Lower leg skin (tissue), 3 donors: Measurements from ENCODE around the gene MPEG1.

Experiments
- CTCF ChIP-seq, 3 donors: fragments of 450-650 bp; IDR thresholded peaks; one replicate each; pipeline ENCODE4 v1.5.1; 2016; ENCODE audit warnings: antibody characterized with exemption in 3 of 3, mild to moderate bottlenecking in 3 of 3, moderate library complexity in 2 of 3
- POLR2A ChIP-seq, 2 donors: fragments of 450-650 bp; IDR thresholded peaks; one replicate each; pipeline ENCODE4 v1.6.1; 2016 to 2017; ENCODE audit warnings: antibody characterized with exemption in 2 of 2, mild to moderate bottlenecking in 1 of 2, moderate library complexity in 1 of 2

GRCh38 chr11:59212222-59212621, 505 bp downstream of the MPEG1 start:
- TF ChIP-seq CTCF (IDR thresholded peaks at IDR 0.05) (no peak), POLR2A (IDR thresholded peaks at IDR 0.05) (no peak)
